ENCODE data around the gene HES1.

Gene HES1

GRCh38 chr3:194167480-194168282 lies 31.7 kb downstream of the HES1 start:
- DNase-seq (ENCODE audit: low read depth in 2 of 2) = no peak

- no peak for DNase-seq (ENCODE audit: low read depth in 2 of 2)
Measured at GRCh38 chr3:194168994-194169393, 33.0 kb downstream of the HES1 start.

GRCh38 chr3:194169595-194169994 lies 33.6 kb downstream of the HES1 start:
- DNase-seq (ENCODE audit: low read depth in 2 of 2) = no peak

GRCh38 chr3:194170793-194171192 lies 34.8 kb downstream of the HES1 start:
- no peak for DNase-seq (ENCODE audit: low read depth in 2 of 2)

- no peak for DNase-seq (ENCODE audit: low read depth in 2 of 2)
Measured at GRCh38 chr3:194174406-194174805, 38.5 kb downstream of the HES1 start.

GRCh38 chr3:194174980-194175379 lies 39.0 kb downstream of the HES1 start:
- DNase-seq (ENCODE audit: low read depth in 2 of 2) = no peak

GRCh38 chr3:194176274-194176991 lies 40.5 kb downstream of the HES1 start:
- DNase-seq (ENCODE audit: low read depth in 2 of 2) = no peak

GRCh38 chr3:194177141-194177540 lies 41.2 kb downstream of the HES1 start:
- no peak for DNase-seq (ENCODE audit: low read depth in 2 of 2)

GRCh38 chr3:194178128-194178527 lies 42.2 kb downstream of the HES1 start:
- DNase-seq (ENCODE audit: low read depth in 2 of 2) = no peak

GRCh38 chr3:194178669-194179068 lies 42.7 kb downstream of the HES1 start:
- no peak for DNase-seq (ENCODE audit: low read depth in 2 of 2)

- no peak for DNase-seq (ENCODE audit: low read depth in 2 of 2)
Measured at GRCh38 chr3:194180570-194180969, 44.6 kb downstream of the HES1 start.

- DNase-seq (ENCODE audit: low read depth in 2 of 2) = no peak
Measured at GRCh38 chr3:194181612-194182529, 45.9 kb downstream of the HES1 start.

- DNase-seq (ENCODE audit: low read depth in 2 of 2) = no peak
Measured at GRCh38 chr3:194183271-194183670, 47.3 kb downstream of the HES1 start.

- DNase-seq (ENCODE audit: low read depth in 2 of 2) = no peak
Measured at GRCh38 chr3:194184265-194184751, 48.4 kb downstream of the HES1 start.

GRCh38 chr3:194184801-194185200 lies 48.9 kb downstream of the HES1 start:
- no peak for DNase-seq (ENCODE audit: low read depth in 2 of 2)

- DNase-seq (ENCODE audit: low read depth in 2 of 2) = no peak
Measured at GRCh38 chr3:194185221-194185620, 49.3 kb downstream of the HES1 start.

- DNase-seq (ENCODE audit: low read depth in 2 of 2) = no peak
Measured at GRCh38 chr3:194187233-194187944, 51.4 kb downstream of the HES1 start.
